HepG2 (cell line): ENCODE data around the gene HOXC12. TPM values are rescaled to one million over a fixed set of nuclear protein-coding genes. Genes with fewer than 3 reads are reported as not detected.

ENCODE experiments used
- ATRX ChIP-seq: sonication (generic); formaldehyde crosslinking; IDR thresholded peaks from 2 replicates; pipeline ENCODE4 v1.4.0; 2020; ENCODE audit warnings: missing genetic modification reagents, borderline replicate concordance
- BHLHE40 ChIP-seq: IDR thresholded peaks from 2 replicates; pipeline ENCODE4 v1.6.1; 2011; ENCODE audit warnings: low read length, improper control_type of control experiment
- DRAP1 ChIP-seq: IDR thresholded peaks from 2 replicates; pipeline ENCODE4 v1.6.1; 2016; ENCODE audit warnings: missing genetic modification reagents, missing compliant biosample characterization
- IRX3 ChIP-seq: sonication (generic); formaldehyde crosslinking; IDR thresholded peaks from 2 replicates; pipeline ENCODE4 v1.8.1; 2023; ENCODE audit warnings: mild to moderate bottlenecking, low read depth, missing genetic modification reagents, borderline replicate concordance
- LRRFIP1 ChIP-seq: sonication (generic); formaldehyde crosslinking; conservative IDR thresholded peaks from 2 replicates; pipeline ENCODE4 v1.4.0; 2020; ENCODE audit warnings: missing genetic modification reagents
- MIER2 ChIP-seq: IDR thresholded peaks from 2 replicates; pipeline ENCODE4 v1.6.1; 2016; ENCODE audit warnings: missing biosample characterization, missing genetic modification reagents
- MIXL1 ChIP-seq: IDR thresholded peaks from 2 replicates; pipeline ENCODE4 v1.6.1; 2016
- NAIF1 ChIP-seq: sonication (generic); formaldehyde crosslinking; IDR thresholded peaks from 2 replicates; pipeline ENCODE4 v1.5.0; 2020; ENCODE audit warnings: mild to moderate bottlenecking, missing genetic modification reagents, borderline replicate concordance
- NFYB ChIP-seq: sonication (generic); formaldehyde crosslinking; IDR thresholded peaks from 2 replicates; pipeline ENCODE4 v1.4.0; 2020; ENCODE audit warnings: missing genetic modification reagents
- NR3C1 ChIP-seq: sonication (generic); formaldehyde crosslinking; IDR thresholded peaks from 2 replicates; pipeline ENCODE4 v1.4.0; 2020; ENCODE audit warnings: missing genetic modification reagents
- PAF1 ChIP-seq: IDR thresholded peaks from 2 replicates; pipeline ENCODE4 v1.6.1; 2016; ENCODE audit warnings: missing genetic modification reagents, missing compliant biosample characterization
- PHF8 ChIP-seq: sonication (generic); formaldehyde crosslinking; IDR thresholded peaks from 2 replicates; pipeline ENCODE4 v1.5.0; 2020; ENCODE audit warnings: missing genetic modification reagents
- POLR2G ChIP-seq: fragments of 200-400 bp; formaldehyde crosslinking; IDR thresholded peaks from 2 replicates; pipeline ENCODE4 v1.6.1; 2018; ENCODE audit warnings: mild to moderate bottlenecking, low read depth, low read length, moderate library complexity
- RBM39 ChIP-seq: fragments of 200-400 bp; formaldehyde crosslinking; IDR thresholded peaks from one replicate; pipeline ENCODE4 v1.6.1; 2018; ENCODE audit warnings: antibody characterized with exemption, mild to moderate bottlenecking, low read depth, low read length; ENCODE audit not compliant: poor library complexity, severe bottlenecking
- RXRB ChIP-seq: IDR thresholded peaks from 2 replicates; pipeline ENCODE4 v1.6.1; 2016; ENCODE audit warnings: borderline replicate concordance, missing genetic modification reagents, missing compliant biosample characterization
- SALL1 ChIP-seq: sonication (generic); formaldehyde crosslinking; IDR thresholded peaks from 2 replicates; pipeline ENCODE4 v1.8.0; 2022; ENCODE audit warnings: mild to moderate bottlenecking, missing genetic modification reagents
- SP2 ChIP-seq: sonication (generic); formaldehyde crosslinking; IDR thresholded peaks from 2 replicates; pipeline ENCODE4 v1.5.1; 2020; ENCODE audit warnings: mild to moderate bottlenecking, missing genetic modification reagents
- TCF7 ChIP-seq: sonication (generic); IDR thresholded peaks from 2 replicates; pipeline ENCODE4 v1.6.1; 2016; ENCODE audit warnings: antibody characterized with exemption, low read depth
- USF2 ChIP-seq, 2 experiments: sonication (generic) in 1 of 2; formaldehyde crosslinking in 1 of 2; IDR thresholded peaks; 2 replicates each; pipeline versions ENCODE4 v1.5.1 to v1.6.1; 2011 to 2020; ENCODE audit warnings: borderline replicate concordance in 1 of 2, low read depth in 1 of 2, low read length in 1 of 2, mild to moderate bottlenecking in 1 of 2, missing genetic modification reagents in 1 of 2, moderate library complexity in 1 of 2
- ZMAT3 ChIP-seq: sonication (generic); formaldehyde crosslinking; conservative IDR thresholded peaks from 2 replicates; pipeline ENCODE4 v1.7.0; 2021; ENCODE audit warnings: missing genetic modification reagents
- ZNF24 ChIP-seq: fragments of 450-650 bp; IDR thresholded peaks from 2 replicates; pipeline ENCODE4 v1.6.1; 2017; ENCODE audit warnings: antibody characterized with exemption, mild to moderate bottlenecking
- ZNF3 ChIP-seq: IDR thresholded peaks from 2 replicates; pipeline ENCODE4 v1.7.0; 2017; ENCODE audit warnings: inconsistent platforms
- ZNF34 ChIP-seq: sonication (generic); formaldehyde crosslinking; IDR thresholded peaks from 2 replicates; pipeline ENCODE4 v1.4.0; 2020; ENCODE audit warnings: mild to moderate bottlenecking, missing genetic modification reagents, borderline replicate concordance
- ZNF430 ChIP-seq: sonication (generic); formaldehyde crosslinking; IDR thresholded peaks from 2 replicates; pipeline ENCODE4 v1.9.0; 2021; ENCODE audit warnings: mild to moderate bottlenecking, missing genetic modification reagents
- ZNF567 ChIP-seq: sonication (generic); formaldehyde crosslinking; IDR thresholded peaks from 2 replicates; pipeline ENCODE4 v1.8.1; 2023; ENCODE audit warnings: mild to moderate bottlenecking, missing genetic modification reagents, borderline replicate concordance
- ZNF691 ChIP-seq: sonication (generic); formaldehyde crosslinking; IDR thresholded peaks from 2 replicates; pipeline ENCODE4 v1.4.0; 2020; ENCODE audit warnings: missing genetic modification reagents, low read depth, mild to moderate bottlenecking, borderline replicate concordance
- ZNF709 ChIP-seq: sonication (generic); formaldehyde crosslinking; IDR thresholded peaks from 2 replicates; pipeline ENCODE4 v1.5.0; 2020; ENCODE audit warnings: mild to moderate bottlenecking, missing genetic modification reagents
- polyA plus RNA-seq, 8 experiments: library from polyadenylated mRNA; depleted of rRNA in 3 of 8; stranded (reverse) in 7 of 8; unstranded in 1 of 8; fragments of >200 nt; fragmentation: Illumina TruSeq in 4 of 8; extraction: Trizol in 4 of 8; gene quantifications; 2 replicates each; pipeline versions ENCODE4 v1.2.1 to v1.2.3, GENCODE V29; 2011 to 2016; ENCODE audit warnings: low read depth in 4 of 8, missing spikeins in 1 of 8, mixed read lengths in 1 of 8; ENCODE audit not compliant: insufficient read depth in 1 of 8
- total RNA-seq, 5 experiments: library from RNA; depleted of rRNA; stranded (reverse); fragments of >200 nt; fragmentation: Illumina TruSeq; extraction: Trizol; gene quantifications; 2 replicates each; pipeline ENCODE4 v1.2.3, GENCODE V29; 2016; ENCODE audit warnings: low read depth in 1 of 5

The HOXC12 gene
- total and polyA plus RNA-seq, 2 of the 13 experiments (the other 11 are each of a cell fraction or from before 2014, with no cell fraction given): not detected

GRCh38 chr12:54005853-54006558, 51.3 kb downstream of the HOXC12 start (continued):
- TF ChIP-seq ZNF34 (CRISPR knock-in tag) (no peak), ATRX (CRISPR knock-in tag) (no peak), POLR2G (no peak), NR3C1 (CRISPR knock-in tag) (no peak), ZNF709 (no peak), ZNF567 (CRISPR knock-in tag) (no peak), RXRB (CRISPR knock-in tag) (no peak), TCF7 (no peak), MIXL1 (CRISPR knock-in tag) (no peak), LRRFIP1 (CRISPR knock-in tag) (no peak), ZNF3 (no peak), NAIF1 (CRISPR knock-in tag) (no peak), IRX3 (no peak), DRAP1 (CRISPR knock-in tag) (no peak), USF2 (IDR thresholded peaks at IDR 0.05; ENCODE audit: low read depth, low read length) (no peak), USF2 (CRISPR knock-in tag; IDR thresholded peaks at IDR 0.05; ENCODE audit: borderline replicate concordance) (no peak), BHLHE40 (no peak), ZMAT3 (no peak), RBM39 (peak; percentile 50), PHF8 (CRISPR knock-in tag) (no peak), NFYB (CRISPR knock-in tag) (no peak), ZNF24 (no peak), MIER2 (CRISPR knock-in tag) (no peak), PAF1 (CRISPR knock-in tag) (no peak), ZNF430 (CRISPR knock-in tag) (no peak), ZNF691 (CRISPR knock-in tag) (no peak), SP2 (no peak), SALL1 (CRISPR knock-in tag) (peak; percentile 25; the same call in 1 of the 2 replicates)
